Endodermal cell (in vitro differentiated cells): Measurements from ENCODE around the gene SLC66A1. TPM values are rescaled to one million over a fixed set of nuclear protein-coding genes. Genes with fewer than 3 reads are reported as not detected.

Source experiments
- DNase-seq: peaks from one replicate; pipeline ENCODE4 v3.0.0-alpha.2; 2017
- H3K27ac ChIP-seq: 2 replicates; pipeline ENCODE4 v1.5.1; 2013; ENCODE audit warnings: mild to moderate bottlenecking, low read depth, low read length, moderate library complexity
- H3K27me3 ChIP-seq: 2 replicates; pipeline ENCODE4 v1.6.1; 2013; ENCODE audit warnings: mild to moderate bottlenecking, low read length, moderate library complexity; ENCODE audit not compliant: insufficient read depth, control insufficient read depth, poor library complexity, severe bottlenecking
- H3K36me3 ChIP-seq: 2 replicates; pipeline ENCODE4 v1.7.0; 2013; ENCODE audit warnings: mild to moderate bottlenecking, low read length, moderate library complexity; ENCODE audit not compliant: control insufficient read depth, insufficient read depth
- H3K4me1 ChIP-seq: one replicate; pipeline ENCODE4 v1.7.0; 2013; ENCODE audit warnings: low read length; ENCODE audit not compliant: control insufficient read depth, insufficient read depth
- H3K4me3 ChIP-seq: 2 replicates; pipeline ENCODE4 v1.5.1; 2013; ENCODE audit warnings: mild to moderate bottlenecking, low read length, moderate library complexity
- H3K9ac ChIP-seq: 2 replicates; pipeline ENCODE4 v1.6.1; 2013; ENCODE audit warnings: mild to moderate bottlenecking, low read length, moderate library complexity; ENCODE audit not compliant: poor library complexity, severe bottlenecking; ENCODE audit errors: extremely low read depth
- H3K9me3 ChIP-seq: 2 replicates; pipeline ENCODE4 v1.6.1; 2013; ENCODE audit warnings: mild to moderate bottlenecking, low read length, moderate library complexity; ENCODE audit not compliant: control insufficient read depth
- H3K27ac Mint-ChIP-seq: 2 replicates; pipeline ENCODE4 v1.8.0; 2020; ENCODE audit warnings: mixed read lengths
- H3K27me3 Mint-ChIP-seq: 2 replicates; pipeline ENCODE4 v1.8.0; 2021; ENCODE audit warnings: mild to moderate bottlenecking, mixed read lengths; ENCODE audit not compliant: insufficient read depth
- H3K36me3 Mint-ChIP-seq: 2 replicates; pipeline ENCODE4 v1.8.0; 2020; ENCODE audit warnings: low read depth, mixed read lengths
- H3K4me1 Mint-ChIP-seq: 2 replicates; pipeline ENCODE4 v1.8.0; 2020; ENCODE audit warnings: mixed read lengths
- H3K4me3 Mint-ChIP-seq: 2 replicates; pipeline ENCODE4 v1.8.0; 2020; ENCODE audit warnings: mild to moderate bottlenecking, moderate library complexity, mixed read lengths
- H3K9me3 Mint-ChIP-seq: 2 replicates; pipeline ENCODE4 v1.8.0; 2020; ENCODE audit warnings: mild to moderate bottlenecking, mixed read lengths
- WGBS, 2 experiments: methylation state at CpG; one replicate each; pipeline versions ENCODE4 v1.1.5 to v1.1.7; 2013; ENCODE audit warnings: missing lambda C conversion rate in 2 of 2, mixed read lengths in 1 of 2; ENCODE audit not compliant: insufficient coverage in 1 of 2, insufficient read length in 1 of 2; 5-methylcytosine and 5-hydroxymethylcytosine counted together
- total RNA-seq, 2 donors: library from RNA; stranded (reverse); fragmentation: NEBNext Ultra II Directional in 1 of 2; extraction: Animal tissue kit (Norgen Biotek cat#: 25700) in 1 of 2; gene quantifications; 2 replicates in 1 of 2; 3 replicates in 1 of 2; pipeline ENCODE4 v1.2.1, GENCODE V29; 2021
- TF ChIP-seq, protein P1 (sequence below): fragments of 200-600 bp; sonication (generic); conservative IDR thresholded peaks from 2 replicates; pipeline ENCODE4 v1.5.0; 2021; ENCODE audit warnings: antibody characterized with exemption, mild to moderate bottlenecking

SLC66A1 gene
- total RNA-seq, 2 donors from 2014 or later = 20.8 to 22.6 TPM

DNA sequence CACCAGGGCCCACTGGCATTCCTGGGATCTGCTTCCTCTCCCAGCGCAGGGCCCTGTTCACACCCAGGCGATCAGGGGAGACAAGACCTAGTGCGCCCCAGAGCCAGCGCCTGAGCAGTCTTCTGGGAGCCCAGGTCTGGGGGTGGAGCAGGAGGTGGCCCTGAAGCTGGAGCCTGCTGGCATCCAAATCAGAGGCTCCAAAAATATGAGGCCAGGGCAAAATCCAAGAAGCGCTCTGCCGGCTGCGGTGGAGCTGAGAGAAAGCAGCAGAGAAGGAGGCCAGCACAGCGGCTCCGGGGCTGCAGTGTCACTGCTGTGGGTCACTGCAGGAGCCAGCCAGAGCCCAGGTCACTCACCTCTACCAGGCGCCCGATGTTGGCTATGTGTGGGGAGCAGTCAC, 32.7 kb downstream of the SLC66A1 start:
- TF ChIP-seq, protein P1, sequence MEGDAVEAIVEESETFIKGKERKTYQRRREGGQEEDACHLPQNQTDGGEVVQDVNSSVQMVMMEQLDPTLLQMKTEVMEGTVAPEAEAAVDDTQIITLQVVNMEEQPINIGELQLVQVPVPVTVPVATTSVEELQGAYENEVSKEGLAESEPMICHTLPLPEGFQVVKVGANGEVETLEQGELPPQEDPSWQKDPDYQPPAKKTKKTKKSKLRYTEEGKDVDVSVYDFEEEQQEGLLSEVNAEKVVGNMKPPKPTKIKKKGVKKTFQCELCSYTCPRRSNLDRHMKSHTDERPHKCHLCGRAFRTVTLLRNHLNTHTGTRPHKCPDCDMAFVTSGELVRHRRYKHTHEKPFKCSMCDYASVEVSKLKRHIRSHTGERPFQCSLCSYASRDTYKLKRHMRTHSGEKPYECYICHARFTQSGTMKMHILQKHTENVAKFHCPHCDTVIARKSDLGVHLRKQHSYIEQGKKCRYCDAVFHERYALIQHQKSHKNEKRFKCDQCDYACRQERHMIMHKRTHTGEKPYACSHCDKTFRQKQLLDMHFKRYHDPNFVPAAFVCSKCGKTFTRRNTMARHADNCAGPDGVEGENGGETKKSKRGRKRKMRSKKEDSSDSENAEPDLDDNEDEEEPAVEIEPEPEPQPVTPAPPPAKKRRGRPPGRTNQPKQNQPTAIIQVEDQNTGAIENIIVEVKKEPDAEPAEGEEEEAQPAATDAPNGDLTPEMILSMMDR = no peak
- peaks cover 2% of the 10 kb centered on the region for H3K4me1 Mint-ChIP-seq
- Histone ChIP-seq H3K9ac (no peak overlapping the region), H3K4me1 (no peaks in the 10 kb centered on the region), H3K36me3 (peaks cover 66% of the 10 kb centered on the region), H3K27ac (no peak overlapping the region), H3K4me3 (no peak overlapping the region), H3K9me3 (no peaks in the 10 kb centered on the region), H3K27me3 (no peaks in the 10 kb centered on the region)
- H3K4me3 Mint-ChIP-seq = no peak overlapping the region
- WGBS, 2 experiments = 94 to 96% methylated on average over 11 of the region's 11 CpGs
- no peaks in the 10 kb centered on the region for H3K9me3 Mint-ChIP-seq
- H3K36me3 Mint-ChIP-seq = peaks cover 51% of the 10 kb centered on the region
- H3K27ac Mint-ChIP-seq = peak overlapping the region; percentile 26
- no peaks in the 10 kb centered on the region for H3K27me3 Mint-ChIP-seq
- DNase-seq = no peak

DNA sequence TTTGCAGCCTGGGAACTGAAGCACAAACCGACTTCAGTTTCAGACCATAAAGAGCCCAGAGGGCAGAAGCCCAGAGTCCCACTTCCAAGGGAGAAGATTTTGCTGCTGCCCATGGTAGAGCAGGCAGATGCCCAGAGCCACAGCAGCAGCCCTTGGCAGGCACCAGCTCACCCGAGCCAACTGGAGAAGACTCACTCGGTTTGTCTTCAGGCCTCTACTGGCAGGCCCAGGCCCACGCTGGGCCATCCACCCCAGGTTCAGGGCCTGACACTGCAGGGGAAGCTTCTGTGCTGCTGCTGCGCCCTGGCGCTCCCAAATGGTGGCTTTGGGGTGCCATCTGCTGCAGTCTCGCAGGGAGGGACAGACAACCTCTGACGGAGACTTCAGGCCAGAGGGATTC, 33.3 kb downstream of the SLC66A1 start:
- Histone ChIP-seq H3K9me3 (no peaks in the 10 kb centered on the region), H3K27me3 (no peaks in the 10 kb centered on the region), H3K4me1 (no peaks in the 10 kb centered on the region), H3K4me3 (no peak overlapping the region), H3K36me3 (peaks cover 63% of the 10 kb centered on the region), H3K27ac (no peak overlapping the region), H3K9ac (no peak overlapping the region)
- Mint-ChIP-seq H3K9me3 (no peaks in the 10 kb centered on the region), H3K36me3 (peaks cover 55% of the 10 kb centered on the region), H3K27ac (peak overlapping the region; percentile 26), H3K27me3 (no peaks in the 10 kb centered on the region), H3K4me1 (peaks cover 2% of the 10 kb centered on the region), H3K4me3 (no peak overlapping the region)
- DNase-seq = no peak
- 93 to 95% methylated on average over 8 of the region's 8 CpGs for WGBS, 2 experiments
- TF ChIP-seq, protein P1 = no peak

DNA sequence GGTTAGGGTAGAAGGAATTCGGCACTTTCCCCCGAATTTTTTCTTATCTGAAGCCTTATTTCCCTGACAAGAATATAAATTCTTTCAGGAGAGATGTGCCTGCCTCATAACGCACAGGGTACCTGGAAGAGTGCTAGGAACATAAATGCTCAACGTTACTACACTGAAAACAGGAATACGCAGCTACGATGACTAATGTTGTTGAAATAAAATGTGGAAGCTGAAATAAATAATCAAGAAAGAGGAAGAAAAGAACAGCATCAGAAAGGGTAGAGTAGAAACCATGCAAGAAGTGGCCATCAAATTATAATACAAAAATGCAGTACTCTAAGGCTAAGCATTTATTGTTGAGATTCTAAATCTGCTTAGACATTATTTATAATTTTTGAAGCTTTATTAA, 33.9 kb downstream of the SLC66A1 start:
- Mint-ChIP-seq H3K27ac (no peak overlapping the region), H3K9me3 (no peaks in the 10 kb centered on the region), H3K4me1 (peaks cover 2% of the 10 kb centered on the region), H3K27me3 (no peaks in the 10 kb centered on the region), H3K36me3 (peaks cover 51% of the 10 kb centered on the region), H3K4me3 (no peak overlapping the region)
- no peaks in the 10 kb centered on the region for H3K9me3 ChIP-seq
- H3K4me1 ChIP-seq = no peaks in the 10 kb centered on the region
- H3K9ac ChIP-seq = no peak overlapping the region
- WGBS, 2 experiments = 95 to 98% methylated on average over 6 of the region's 6 CpGs
- peaks cover 56% of the 10 kb centered on the region for H3K36me3 ChIP-seq
- no peak for DNase-seq
- H3K27ac ChIP-seq = no peak overlapping the region
- H3K4me3 ChIP-seq = no peak overlapping the region
- H3K27me3 ChIP-seq = no peaks in the 10 kb centered on the region
- TF ChIP-seq, protein P1 = no peak
